HL-60 (cell line): Measurements from ENCODE around the gene HEBP2.

ENCODE experiments used
- POLR2AphosphoS5 ChIP-seq: IDR thresholded peaks from 2 replicates; pipeline ENCODE4 v1.6.1; 2012; ENCODE audit warnings: low read depth
- TF ChIP-seq, protein P1 (sequence below): IDR thresholded peaks from one replicate; pipeline ENCODE4 v1.5.1; 2011; ENCODE audit warnings: low read length, control low read depth, inconsistent platforms; ENCODE audit not compliant: insufficient read depth
- TF ChIP-seq, protein P2 (sequence below): IDR thresholded peaks from 2 replicates; pipeline ENCODE4 v1.6.1; 2012; ENCODE audit warnings: low read depth; ENCODE audit not compliant: insufficient replicate concordance

DNA sequence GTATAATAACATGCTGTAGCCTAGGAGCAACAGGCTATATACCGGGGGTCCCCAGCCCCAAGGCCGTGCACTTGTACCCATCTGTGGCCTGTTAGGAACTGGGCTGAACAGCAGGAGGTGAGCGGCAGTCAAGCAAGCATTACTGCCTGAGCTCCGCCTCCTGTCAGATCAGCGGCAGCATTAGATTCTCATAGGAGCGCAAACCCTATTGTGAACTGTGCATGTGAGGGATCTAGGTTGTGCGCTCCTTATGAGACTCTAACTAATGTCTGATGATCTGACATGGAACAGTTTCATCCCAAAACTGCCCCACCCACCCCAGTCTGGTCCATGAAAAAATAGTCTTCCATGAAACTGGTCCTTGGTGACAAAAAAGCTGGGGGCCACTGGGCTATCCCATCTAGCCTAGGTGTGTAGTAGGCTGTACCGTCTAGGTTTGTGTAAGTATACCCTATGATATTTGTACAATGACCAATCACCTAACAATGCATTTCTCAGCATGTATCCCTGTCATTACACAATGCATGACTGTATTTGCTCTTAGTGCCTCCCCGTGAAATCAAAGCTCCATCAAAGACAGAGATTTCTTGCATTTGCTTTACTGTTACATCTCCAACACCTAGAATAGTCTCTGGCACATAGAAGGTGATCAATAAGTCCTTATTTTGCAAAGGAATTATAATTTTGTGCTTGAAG is 64.4 kb downstream of the HEBP2 start:
- TF ChIP-seq, protein P1, sequence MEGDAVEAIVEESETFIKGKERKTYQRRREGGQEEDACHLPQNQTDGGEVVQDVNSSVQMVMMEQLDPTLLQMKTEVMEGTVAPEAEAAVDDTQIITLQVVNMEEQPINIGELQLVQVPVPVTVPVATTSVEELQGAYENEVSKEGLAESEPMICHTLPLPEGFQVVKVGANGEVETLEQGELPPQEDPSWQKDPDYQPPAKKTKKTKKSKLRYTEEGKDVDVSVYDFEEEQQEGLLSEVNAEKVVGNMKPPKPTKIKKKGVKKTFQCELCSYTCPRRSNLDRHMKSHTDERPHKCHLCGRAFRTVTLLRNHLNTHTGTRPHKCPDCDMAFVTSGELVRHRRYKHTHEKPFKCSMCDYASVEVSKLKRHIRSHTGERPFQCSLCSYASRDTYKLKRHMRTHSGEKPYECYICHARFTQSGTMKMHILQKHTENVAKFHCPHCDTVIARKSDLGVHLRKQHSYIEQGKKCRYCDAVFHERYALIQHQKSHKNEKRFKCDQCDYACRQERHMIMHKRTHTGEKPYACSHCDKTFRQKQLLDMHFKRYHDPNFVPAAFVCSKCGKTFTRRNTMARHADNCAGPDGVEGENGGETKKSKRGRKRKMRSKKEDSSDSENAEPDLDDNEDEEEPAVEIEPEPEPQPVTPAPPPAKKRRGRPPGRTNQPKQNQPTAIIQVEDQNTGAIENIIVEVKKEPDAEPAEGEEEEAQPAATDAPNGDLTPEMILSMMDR = no peak
- TF ChIP-seq, protein P2, sequence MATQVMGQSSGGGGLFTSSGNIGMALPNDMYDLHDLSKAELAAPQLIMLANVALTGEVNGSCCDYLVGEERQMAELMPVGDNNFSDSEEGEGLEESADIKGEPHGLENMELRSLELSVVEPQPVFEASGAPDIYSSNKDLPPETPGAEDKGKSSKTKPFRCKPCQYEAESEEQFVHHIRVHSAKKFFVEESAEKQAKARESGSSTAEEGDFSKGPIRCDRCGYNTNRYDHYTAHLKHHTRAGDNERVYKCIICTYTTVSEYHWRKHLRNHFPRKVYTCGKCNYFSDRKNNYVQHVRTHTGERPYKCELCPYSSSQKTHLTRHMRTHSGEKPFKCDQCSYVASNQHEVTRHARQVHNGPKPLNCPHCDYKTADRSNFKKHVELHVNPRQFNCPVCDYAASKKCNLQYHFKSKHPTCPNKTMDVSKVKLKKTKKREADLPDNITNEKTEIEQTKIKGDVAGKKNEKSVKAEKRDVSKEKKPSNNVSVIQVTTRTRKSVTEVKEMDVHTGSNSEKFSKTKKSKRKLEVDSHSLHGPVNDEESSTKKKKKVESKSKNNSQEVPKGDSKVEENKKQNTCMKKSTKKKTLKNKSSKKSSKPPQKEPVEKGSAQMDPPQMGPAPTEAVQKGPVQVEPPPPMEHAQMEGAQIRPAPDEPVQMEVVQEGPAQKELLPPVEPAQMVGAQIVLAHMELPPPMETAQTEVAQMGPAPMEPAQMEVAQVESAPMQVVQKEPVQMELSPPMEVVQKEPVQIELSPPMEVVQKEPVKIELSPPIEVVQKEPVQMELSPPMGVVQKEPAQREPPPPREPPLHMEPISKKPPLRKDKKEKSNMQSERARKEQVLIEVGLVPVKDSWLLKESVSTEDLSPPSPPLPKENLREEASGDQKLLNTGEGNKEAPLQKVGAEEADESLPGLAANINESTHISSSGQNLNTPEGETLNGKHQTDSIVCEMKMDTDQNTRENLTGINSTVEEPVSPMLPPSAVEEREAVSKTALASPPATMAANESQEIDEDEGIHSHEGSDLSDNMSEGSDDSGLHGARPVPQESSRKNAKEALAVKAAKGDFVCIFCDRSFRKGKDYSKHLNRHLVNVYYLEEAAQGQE = no peak
- TF ChIP-seq POLR2AphosphoS5 = no peak
